ENCODE data around the gene GSDMA.

DNA sequence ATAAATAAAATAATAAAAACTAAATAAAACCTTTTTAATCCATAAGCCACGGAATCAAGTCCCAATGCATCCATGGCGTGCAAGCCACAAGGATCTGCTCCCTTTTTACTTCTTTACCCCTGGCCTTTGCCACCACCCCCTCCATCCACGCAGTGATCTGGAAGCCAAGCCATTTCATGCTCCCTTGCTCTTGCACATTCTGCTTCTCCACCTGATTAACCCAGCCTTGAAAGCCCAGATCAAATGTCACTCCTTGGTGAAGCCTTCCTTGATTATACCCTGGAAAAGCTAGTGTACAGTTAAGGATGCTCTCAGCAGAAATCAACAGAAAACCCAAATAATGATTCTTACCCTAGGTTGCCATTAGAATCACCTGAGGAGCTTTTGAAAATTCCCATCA, 25.4 kb upstream of the GSDMA start:
- TF ChIP-seq, protein P1, sequence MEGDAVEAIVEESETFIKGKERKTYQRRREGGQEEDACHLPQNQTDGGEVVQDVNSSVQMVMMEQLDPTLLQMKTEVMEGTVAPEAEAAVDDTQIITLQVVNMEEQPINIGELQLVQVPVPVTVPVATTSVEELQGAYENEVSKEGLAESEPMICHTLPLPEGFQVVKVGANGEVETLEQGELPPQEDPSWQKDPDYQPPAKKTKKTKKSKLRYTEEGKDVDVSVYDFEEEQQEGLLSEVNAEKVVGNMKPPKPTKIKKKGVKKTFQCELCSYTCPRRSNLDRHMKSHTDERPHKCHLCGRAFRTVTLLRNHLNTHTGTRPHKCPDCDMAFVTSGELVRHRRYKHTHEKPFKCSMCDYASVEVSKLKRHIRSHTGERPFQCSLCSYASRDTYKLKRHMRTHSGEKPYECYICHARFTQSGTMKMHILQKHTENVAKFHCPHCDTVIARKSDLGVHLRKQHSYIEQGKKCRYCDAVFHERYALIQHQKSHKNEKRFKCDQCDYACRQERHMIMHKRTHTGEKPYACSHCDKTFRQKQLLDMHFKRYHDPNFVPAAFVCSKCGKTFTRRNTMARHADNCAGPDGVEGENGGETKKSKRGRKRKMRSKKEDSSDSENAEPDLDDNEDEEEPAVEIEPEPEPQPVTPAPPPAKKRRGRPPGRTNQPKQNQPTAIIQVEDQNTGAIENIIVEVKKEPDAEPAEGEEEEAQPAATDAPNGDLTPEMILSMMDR (conservative IDR thresholded peaks at IDR 0.05), result no peak
- no peak for TF ChIP-seq EZH2 (IDR thresholded peaks at IDR 0.05; ENCODE audit: low read depth)

Data from PC-9 (cell line).